C4-2B (cell line): ENCODE results near the gene MROH7.

Source experiments
- H3K27ac ChIP-seq: fragments of 450-650 bp; 2 replicates; pipeline ENCODE4 v1.5.1; 2017
- CTCF ChIP-seq: fragments of 450-650 bp; conservative IDR thresholded peaks from 2 replicates; pipeline ENCODE4 v1.5.1; 2017; ENCODE audit warnings: mild to moderate bottlenecking
- ZFX ChIP-seq: fragments of 450-650 bp; IDR thresholded peaks from 2 replicates; pipeline ENCODE4 v1.6.1; 2017

The MROH7 gene

GRCh38 chr1:54671985-54672608, 30.5 kb downstream of the MROH7 start:
- TF ChIP-seq ZFX: no peak
- peak; percentile 94 for TF ChIP-seq CTCF
- H3K27ac ChIP-seq: no peak overlapping the region

- TF ChIP-seq ZFX (no peak), CTCF (no peak)
Observed at GRCh38 chr1:54678776-54679643, 37.4 kb downstream of the MROH7 start.

GRCh38 chr1:54679706-54680105, 38.1 kb downstream of the MROH7 start:
- no peak overlapping the region for H3K27ac ChIP-seq
- TF ChIP-seq ZFX (no peak), CTCF (no peak)

More at GRCh38 chr1:54678776-54679643, 37.4 kb downstream of the MROH7 start:
- H3K27ac ChIP-seq: no peak overlapping the region

GRCh38 chr1:54680387-54680786, 38.8 kb downstream of the MROH7 start:
- TF ChIP-seq CTCF (no peak), ZFX (no peak)
- no peak overlapping the region for H3K27ac ChIP-seq

- TF ChIP-seq CTCF (no peak), ZFX (no peak)
- H3K27ac ChIP-seq: no peak overlapping the region
Observed at GRCh38 chr1:54681358-54681757, 39.8 kb downstream of the MROH7 start.

GRCh38 chr1:54683453-54683852, 41.9 kb downstream of the MROH7 start:
- TF ChIP-seq CTCF (no peak), ZFX (no peak)
- H3K27ac ChIP-seq: no peak overlapping the region

- TF ChIP-seq ZFX: no peak
- TF ChIP-seq CTCF: no peak
- H3K27ac ChIP-seq: no peak overlapping the region
Observed at GRCh38 chr1:54685335-54685905, 43.8 kb downstream of the MROH7 start.
